Activated CD4-positive, alpha-beta memory T cell treated with anti-CD3 and anti-CD28 coated beads for 36 hours (primary cell): ENCODE results near the gene PRRX1. TPM values are rescaled to one million over a fixed set of nuclear protein-coding genes. Genes with fewer than 3 reads are reported as not detected.

ENCODE experiments used
- CTCF ChIA-PET: fragments of 350-600 bp; sonication (Branson Sonifier 250); formaldehyde crosslinking; loops from one replicate; lab custom pipeline; 2021; ENCODE audit warnings: antibody characterized with exemption, inconsistent platforms; lab: Charles Lee
- POLR2A ChIA-PET: fragments of 350-600 bp; sonication (Branson Sonifier 250); formaldehyde crosslinking; loops from one replicate; lab custom pipeline; 2021; ENCODE audit warnings: antibody characterized with exemption; lab: Charles Lee
- DNase-seq: peaks from one replicate; pipeline ENCODE4 v3.0.0-alpha.2; 2020
- H3K27ac Mint-ChIP-seq: one replicate; pipeline ENCODE4 v1.8.0; 2021; ENCODE audit warnings: mixed read lengths
- H3K27me3 Mint-ChIP-seq: one replicate; pipeline ENCODE4 v1.8.0; 2021; ENCODE audit warnings: mixed read lengths
- H3K36me3 Mint-ChIP-seq: one replicate; pipeline ENCODE4 v1.8.0; 2021; ENCODE audit warnings: mixed read lengths
- H3K4me1 Mint-ChIP-seq: one replicate; pipeline ENCODE4 v1.8.0; 2021; ENCODE audit warnings: low read depth, mixed read lengths
- H3K4me3 Mint-ChIP-seq: one replicate; pipeline ENCODE4 v1.8.0; 2021; ENCODE audit warnings: mild to moderate bottlenecking, mixed read lengths
- H3K9me3 Mint-ChIP-seq: one replicate; pipeline ENCODE4 v1.8.0; 2021; ENCODE audit warnings: mixed read lengths
- intact Hi-C: fragments of 100-400 bp; cut with micrococcal nuclease; formaldehyde crosslinking; loops from one replicate; pipeline ENCODE4 v1.15.1; 2023
- total RNA-seq, 2 experiments: library from RNA; stranded (reverse); gene quantifications; one replicate each; pipeline ENCODE4 v1.2.3, GENCODE V29; 2021

PRRX1 gene
- total RNA-seq, 2 experiments from 2014 or later = not detected

DNA sequence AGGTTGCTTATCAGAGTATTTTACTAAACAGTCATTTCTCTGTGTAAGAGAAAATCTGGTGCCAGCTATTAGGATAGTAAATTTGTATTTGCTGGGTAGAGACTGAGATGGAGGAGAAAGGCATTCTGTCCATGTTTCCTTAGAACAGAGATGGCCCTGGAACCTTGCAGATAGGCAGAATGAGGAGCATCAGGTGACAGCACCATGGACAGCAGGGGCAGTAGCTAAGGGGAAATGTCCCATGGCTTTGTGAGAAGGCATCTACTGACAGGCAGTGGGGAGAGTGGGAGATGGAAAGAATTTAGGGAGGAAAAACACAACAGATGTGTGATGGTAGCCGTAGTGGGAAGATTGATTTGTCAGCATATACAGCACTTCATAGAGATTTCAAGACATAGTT lies 105.0 kb downstream of the PRRX1 start:
- ChIA-PET POLR2A (no interaction called here), CTCF (no interaction called here)
- peaks cover 3% of the 10 kb centered on the region for H3K27me3 Mint-ChIP-seq
- intact Hi-C loops = no loop called here
- H3K9me3 Mint-ChIP-seq = no peaks in the 10 kb centered on the region
- no peaks in the 10 kb centered on the region for H3K4me1 Mint-ChIP-seq
- no peak for DNase-seq
- no peaks in the 10 kb centered on the region for H3K36me3 Mint-ChIP-seq
- no peak overlapping the region for H3K27ac Mint-ChIP-seq
- no peak overlapping the region for H3K4me3 Mint-ChIP-seq

GRCh38 chr1:170769691-170770090 lies 105.8 kb downstream of the PRRX1 start:
- intact Hi-C loops = no loop called here
- Mint-ChIP-seq H3K27me3 (peaks cover 3% of the 10 kb centered on the region), H3K36me3 (no peaks in the 10 kb centered on the region), H3K4me3 (no peak overlapping the region), H3K4me1 (no peaks in the 10 kb centered on the region), H3K27ac (no peak overlapping the region), H3K9me3 (no peaks in the 10 kb centered on the region)
- ChIA-PET POLR2A (no interaction called here), CTCF (no interaction called here)
- DNase-seq = no peak

GRCh38 chr1:170770254-170770653 lies 106.3 kb downstream of the PRRX1 start:
- H3K4me1 Mint-ChIP-seq = no peaks in the 10 kb centered on the region
- H3K27ac Mint-ChIP-seq = no peak overlapping the region
- ChIA-PET CTCF (no interaction called here), POLR2A (no interaction called here)
- H3K9me3 Mint-ChIP-seq = no peaks in the 10 kb centered on the region
- intact Hi-C loops = no loop called here
- peaks cover 3% of the 10 kb centered on the region for H3K27me3 Mint-ChIP-seq
- DNase-seq = no peak
- no peaks in the 10 kb centered on the region for H3K36me3 Mint-ChIP-seq
- H3K4me3 Mint-ChIP-seq = no peak overlapping the region

GRCh38 chr1:170776252-170776651 lies 112.3 kb downstream of the PRRX1 start:
- Mint-ChIP-seq H3K27me3 (peaks cover 1% of the 10 kb centered on the region), H3K27ac (no peak overlapping the region), H3K4me1 (no peaks in the 10 kb centered on the region), H3K36me3 (no peaks in the 10 kb centered on the region), H3K4me3 (no peak overlapping the region), H3K9me3 (no peaks in the 10 kb centered on the region)
- no peak for DNase-seq
- CTCF ChIA-PET = no interaction called here
- POLR2A ChIA-PET = no interaction called here
- intact Hi-C loops = no loop called here

- DNase-seq = no peak
- H3K27ac Mint-ChIP-seq = no peak overlapping the region
- peaks cover 1% of the 10 kb centered on the region for H3K27me3 Mint-ChIP-seq
- intact Hi-C loops = no loop called here
- H3K4me1 Mint-ChIP-seq = no peaks in the 10 kb centered on the region
- ChIA-PET POLR2A (no interaction called here), CTCF (no interaction called here)
- no peaks in the 10 kb centered on the region for H3K36me3 Mint-ChIP-seq
- no peaks in the 10 kb centered on the region for H3K9me3 Mint-ChIP-seq
- no peak overlapping the region for H3K4me3 Mint-ChIP-seq
These were observed 112.8 kb downstream of the PRRX1 start for GRCh38 chr1:170776777-170777176.

Other genes starting within 250 kb of the PRRX1 start
- gene GORAB, start 132.0 kb upstream of the PRRX1 start, total RNA-seq = 1 to 10 TPM; 8.5 to 9.0 TPM